Measurements from ENCODE around the gene TMEM229B.

TMEM229B gene

GRCh38 chr14:67477926-67478799, 10.4 kb downstream of the TMEM229B start:
- TF ChIP-seq POLR2AphosphoS5 (IDR thresholded peaks at IDR 0.05; ENCODE audit: low read depth) (no peak), REST (IDR thresholded peaks at IDR 0.05; ENCODE audit: insufficient replicate concordance, low read depth) (no peak)
- Histone ChIP-seq H3K27ac (replicated peaks) (no peak overlapping the region), H3K27me3 (ENCODE audit: insufficient read depth, poor library complexity, severe bottlenecking) (no peaks in the 10 kb centered on the region), H3K4me3 (replicated peaks; ENCODE audit: insufficient read depth, low read length) (no peak overlapping the region)
- no peak for DNase-seq (ENCODE audit: low read depth in 1 of 2, low spot score in 1 of 2)

GRCh38 chr14:67474366-67474765, 14.2 kb downstream of the TMEM229B start:
- Histone ChIP-seq H3K27ac (replicated peaks) (no peak overlapping the region), H3K27me3 (ENCODE audit: insufficient read depth, poor library complexity, severe bottlenecking) (no peaks in the 10 kb centered on the region), H3K4me3 (replicated peaks; ENCODE audit: insufficient read depth, low read length) (no peak overlapping the region)
- DNase-seq (ENCODE audit: low read depth in 1 of 2, low spot score in 1 of 2), result no peak
- no peak for TF ChIP-seq POLR2AphosphoS5 (IDR thresholded peaks at IDR 0.05; ENCODE audit: low read depth)
- TF ChIP-seq REST (IDR thresholded peaks at IDR 0.05; ENCODE audit: insufficient replicate concordance, low read depth), result no peak
- no peak for TF ChIP-seq CTCF (IDR thresholded peaks at IDR 0.05; ENCODE audit: insufficient read depth, low read length)
- TF ChIP-seq SPI1 (IDR thresholded peaks at IDR 0.05; ENCODE audit: borderline replicate concordance, low read depth), result no peak
- TF ChIP-seq GABPA (IDR thresholded peaks at IDR 0.05; ENCODE audit: low read depth), result no peak

- TF ChIP-seq REST (IDR thresholded peaks at IDR 0.05; ENCODE audit: insufficient replicate concordance, low read depth) (no peak), GABPA (IDR thresholded peaks at IDR 0.05; ENCODE audit: low read depth) (no peak), SPI1 (IDR thresholded peaks at IDR 0.05; ENCODE audit: borderline replicate concordance, low read depth) (no peak), CTCF (IDR thresholded peaks at IDR 0.05; ENCODE audit: insufficient read depth, low read length) (no peak), POLR2AphosphoS5 (IDR thresholded peaks at IDR 0.05; ENCODE audit: low read depth) (no peak)
- Histone ChIP-seq H3K27me3 (ENCODE audit: insufficient read depth, poor library complexity, severe bottlenecking) (no peaks in the 10 kb centered on the region), H3K27ac (replicated peaks) (no peak overlapping the region), H3K4me3 (replicated peaks; ENCODE audit: insufficient read depth, low read length) (no peak overlapping the region)
- DNase-seq (ENCODE audit: low read depth in 1 of 2, low spot score in 1 of 2), result no peak
These were observed 15.0 kb downstream of the TMEM229B start for GRCh38 chr14:67473290-67474082.
